Measurements from ENCODE around the gene CHCHD3. TPM values are rescaled to one million over a fixed set of nuclear protein-coding genes. Genes with fewer than 3 reads are reported as not detected.

Gene CHCHD3
- total RNA-seq, 1 experiment from 2014 or later, result 149 TPM

GRCh38 chr7:132743974-132744373, 337.9 kb downstream of the CHCHD3 start:
- ChIA-PET CTCF (no interaction called here), POLR2A (ENCODE audit: unreplicated experiment) (no interaction called here)
- no peak for TF ChIP-seq EZH2phosphoT487 (IDR thresholded peaks at IDR 0.05; ENCODE audit: borderline replicate concordance, low read length)
- TF ChIP-seq, protein P1, sequence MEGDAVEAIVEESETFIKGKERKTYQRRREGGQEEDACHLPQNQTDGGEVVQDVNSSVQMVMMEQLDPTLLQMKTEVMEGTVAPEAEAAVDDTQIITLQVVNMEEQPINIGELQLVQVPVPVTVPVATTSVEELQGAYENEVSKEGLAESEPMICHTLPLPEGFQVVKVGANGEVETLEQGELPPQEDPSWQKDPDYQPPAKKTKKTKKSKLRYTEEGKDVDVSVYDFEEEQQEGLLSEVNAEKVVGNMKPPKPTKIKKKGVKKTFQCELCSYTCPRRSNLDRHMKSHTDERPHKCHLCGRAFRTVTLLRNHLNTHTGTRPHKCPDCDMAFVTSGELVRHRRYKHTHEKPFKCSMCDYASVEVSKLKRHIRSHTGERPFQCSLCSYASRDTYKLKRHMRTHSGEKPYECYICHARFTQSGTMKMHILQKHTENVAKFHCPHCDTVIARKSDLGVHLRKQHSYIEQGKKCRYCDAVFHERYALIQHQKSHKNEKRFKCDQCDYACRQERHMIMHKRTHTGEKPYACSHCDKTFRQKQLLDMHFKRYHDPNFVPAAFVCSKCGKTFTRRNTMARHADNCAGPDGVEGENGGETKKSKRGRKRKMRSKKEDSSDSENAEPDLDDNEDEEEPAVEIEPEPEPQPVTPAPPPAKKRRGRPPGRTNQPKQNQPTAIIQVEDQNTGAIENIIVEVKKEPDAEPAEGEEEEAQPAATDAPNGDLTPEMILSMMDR (conservative IDR thresholded peaks at IDR 0.05; ENCODE audit: low read depth, low read length), result no peak
- no peak for TF ChIP-seq EZH2 (IDR thresholded peaks at IDR 0.05; ENCODE audit: low read length, unreplicated experiment)
- no peaks in the 10 kb centered on the region for H3K36me3 ChIP-seq (ENCODE audit: low read depth, low read length)
- no peak overlapping the region for H3K9ac ChIP-seq (ENCODE audit: low read length)
- H3K27me3 ChIP-seq (ENCODE audit: low read length), result peaks cover 1% of the 10 kb centered on the region; the same call in 1 of the 2 replicates
- no peak overlapping the region for H3K27ac ChIP-seq (ENCODE audit: low read length)
- no peaks in the 10 kb centered on the region for H4K20me1 ChIP-seq (ENCODE audit: low read length)
- H3K9me2 ChIP-seq (replicated peaks; ENCODE audit: low read length), result no peaks in the 10 kb centered on the region
- no peak overlapping the region for H2AFZ ChIP-seq (ENCODE audit: low read length)
- BruUV-seq (replicated peaks), result no TSS peak
- ATAC-seq (no peak), DNase-seq (no peak)
- intact Hi-C loops (cut with micrococcal nuclease), result no loop called here
- no peak overlapping the region for H3K4me3 ChIP-seq (ENCODE audit: low read length)
- no peak overlapping the region for H3K4me2 ChIP-seq (ENCODE audit: low read length)
- no peaks in the 10 kb centered on the region for H3K79me2 ChIP-seq (ENCODE audit: low read length)
- peaks cover 4% of the 10 kb centered on the region; the same call in 1 of the 2 replicates for H3K4me1 ChIP-seq (ENCODE audit: insufficient read depth, low read length)
- H3F3A ChIP-seq (ENCODE audit: low read length, unreplicated experiment), result no peaks in the 10 kb centered on the region
- H3K9me3 ChIP-seq (ENCODE audit: low read length), result no peaks in the 10 kb centered on the region

GRCh38 chr7:132742189-132742612, 339.7 kb downstream of the CHCHD3 start:
- ChIA-PET CTCF (no interaction called here), POLR2A (ENCODE audit: unreplicated experiment) (interaction anchor here (0.6 kb wide), 1 partner anchor 15 kb away, joined by 3 read pairs; no protein-coding TSS in a partner anchor)
- DNase-seq (peak; percentile 38), ATAC-seq (no peak)
- Histone ChIP-seq H3F3A (ENCODE audit: low read length, unreplicated experiment) (no peaks in the 10 kb centered on the region), H3K4me2 (ENCODE audit: low read length) (no peak overlapping the region), H2AFZ (ENCODE audit: low read length) (no peak overlapping the region), H3K36me3 (ENCODE audit: low read depth, low read length) (no peaks in the 10 kb centered on the region), H4K20me1 (ENCODE audit: low read length) (no peaks in the 10 kb centered on the region), H3K9me2 (replicated peaks; ENCODE audit: low read length) (no peaks in the 10 kb centered on the region), H3K4me3 (ENCODE audit: low read length) (no peak overlapping the region), H3K9me3 (ENCODE audit: low read length) (no peaks in the 10 kb centered on the region), H3K27me3 (ENCODE audit: low read length) (no peaks in the 10 kb centered on the region), H3K4me1 (ENCODE audit: insufficient read depth, low read length) (peaks cover 18% of the 10 kb centered on the region), H3K9ac (ENCODE audit: low read length) (no peak overlapping the region), H3K27ac (ENCODE audit: low read length) (no peak overlapping the region), H3K79me2 (ENCODE audit: low read length) (no peaks in the 10 kb centered on the region)
- no TSS peak for BruUV-seq (replicated peaks)
- intact Hi-C loops (cut with micrococcal nuclease), result no loop called here
- TF ChIP-seq, protein P1 (conservative IDR thresholded peaks at IDR 0.05; ENCODE audit: low read depth, low read length), result no peak
- TF ChIP-seq EZH2 (IDR thresholded peaks at IDR 0.05; ENCODE audit: low read length, unreplicated experiment), result no peak
- no peak for TF ChIP-seq EZH2phosphoT487 (IDR thresholded peaks at IDR 0.05; ENCODE audit: borderline replicate concordance, low read length)

DNA sequence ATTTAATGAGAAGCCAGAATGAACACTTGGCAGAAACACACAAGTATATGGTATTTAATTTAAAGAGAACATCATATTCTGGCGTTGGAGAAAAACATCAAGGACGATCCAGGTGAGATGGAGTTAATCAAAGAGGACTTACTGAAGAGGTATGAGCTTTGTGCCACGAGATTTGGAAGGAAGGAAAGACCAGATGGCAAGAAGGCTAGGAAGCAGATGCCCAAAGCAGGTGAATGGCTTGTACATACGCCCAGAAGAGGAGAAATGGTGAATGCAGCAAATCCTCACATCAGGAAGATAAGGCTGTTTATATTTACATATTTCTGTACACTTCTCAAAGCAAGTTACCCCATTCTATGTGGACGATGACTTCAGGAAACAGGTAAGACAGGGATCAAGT, 341.7 kb downstream of the CHCHD3 start:
- Histone ChIP-seq H3K9me2 (replicated peaks; ENCODE audit: low read length) (no peaks in the 10 kb centered on the region), H3K9me3 (ENCODE audit: low read length) (no peaks in the 10 kb centered on the region), H3K27me3 (ENCODE audit: low read length) (no peaks in the 10 kb centered on the region), H2AFZ (ENCODE audit: low read length) (no peak overlapping the region), H3F3A (ENCODE audit: low read length, unreplicated experiment) (no peaks in the 10 kb centered on the region), H3K36me3 (ENCODE audit: low read depth, low read length) (no peaks in the 10 kb centered on the region), H4K20me1 (ENCODE audit: low read length) (no peaks in the 10 kb centered on the region), H3K79me2 (ENCODE audit: low read length) (no peaks in the 10 kb centered on the region), H3K4me2 (ENCODE audit: low read length) (no peak overlapping the region), H3K4me3 (ENCODE audit: low read length) (no peak overlapping the region), H3K4me1 (ENCODE audit: insufficient read depth, low read length) (peaks cover 18% of the 10 kb centered on the region), H3K27ac (ENCODE audit: low read length) (no peak overlapping the region), H3K9ac (ENCODE audit: low read length) (no peak overlapping the region)
- no peak for TF ChIP-seq EZH2 (IDR thresholded peaks at IDR 0.05; ENCODE audit: low read length, unreplicated experiment)
- TF ChIP-seq EZH2phosphoT487 (IDR thresholded peaks at IDR 0.05; ENCODE audit: borderline replicate concordance, low read length), result no peak
- TF ChIP-seq, protein P1 (conservative IDR thresholded peaks at IDR 0.05; ENCODE audit: low read depth, low read length), result no peak
- no TSS peak for BruUV-seq (replicated peaks)
- DNase-seq (no peak), ATAC-seq (no peak)
- intact Hi-C loops (cut with micrococcal nuclease), result no loop called here
- CTCF ChIA-PET, result no interaction called here
- POLR2A ChIA-PET (ENCODE audit: unreplicated experiment), result no interaction called here
